Astrocyte (in vitro differentiated cells and primary cell): ENCODE results near the gene VIPAS39.

ENCODE experiments used
- EZH2 ChIP-seq: IDR thresholded peaks from 2 replicates; pipeline ENCODE4 v1.6.1; 2012; ENCODE audit warnings: mild to moderate bottlenecking, low read length, inconsistent platforms; ENCODE audit not compliant: insufficient read depth
- TF ChIP-seq, protein P1 (sequence below): IDR thresholded peaks from 2 replicates; pipeline ENCODE4 v1.5.1; 2011; ENCODE audit warnings: low read depth, mild to moderate bottlenecking, inconsistent platforms, low read length, moderate library complexity; ENCODE audit not compliant: insufficient read depth

GRCh38 chr14:77406718-77407117 is 50.7 kb downstream of the VIPAS39 start:
- TF ChIP-seq EZH2 = no peak
- TF ChIP-seq, protein P1, sequence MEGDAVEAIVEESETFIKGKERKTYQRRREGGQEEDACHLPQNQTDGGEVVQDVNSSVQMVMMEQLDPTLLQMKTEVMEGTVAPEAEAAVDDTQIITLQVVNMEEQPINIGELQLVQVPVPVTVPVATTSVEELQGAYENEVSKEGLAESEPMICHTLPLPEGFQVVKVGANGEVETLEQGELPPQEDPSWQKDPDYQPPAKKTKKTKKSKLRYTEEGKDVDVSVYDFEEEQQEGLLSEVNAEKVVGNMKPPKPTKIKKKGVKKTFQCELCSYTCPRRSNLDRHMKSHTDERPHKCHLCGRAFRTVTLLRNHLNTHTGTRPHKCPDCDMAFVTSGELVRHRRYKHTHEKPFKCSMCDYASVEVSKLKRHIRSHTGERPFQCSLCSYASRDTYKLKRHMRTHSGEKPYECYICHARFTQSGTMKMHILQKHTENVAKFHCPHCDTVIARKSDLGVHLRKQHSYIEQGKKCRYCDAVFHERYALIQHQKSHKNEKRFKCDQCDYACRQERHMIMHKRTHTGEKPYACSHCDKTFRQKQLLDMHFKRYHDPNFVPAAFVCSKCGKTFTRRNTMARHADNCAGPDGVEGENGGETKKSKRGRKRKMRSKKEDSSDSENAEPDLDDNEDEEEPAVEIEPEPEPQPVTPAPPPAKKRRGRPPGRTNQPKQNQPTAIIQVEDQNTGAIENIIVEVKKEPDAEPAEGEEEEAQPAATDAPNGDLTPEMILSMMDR = no peak
